H9 (cell line): ENCODE measurements around the gene CROCC. TPM values are rescaled to one million over a fixed set of nuclear protein-coding genes. Genes with fewer than 3 reads are reported as not detected.
A peak's percentile ranks its signal among the peaks of the same experiment; 100 is the strongest.

Experiments
- DNase-seq: peaks from one replicate; pipeline ENCODE4 v3.0.0-alpha.2; 2017
- H2AFZ ChIP-seq: one replicate; pipeline ENCODE4 v1.6.1; 2013; ENCODE audit warnings: mild to moderate bottlenecking, low read length, control low read depth, moderate library complexity
- H2AK5ac ChIP-seq: 2 replicates; pipeline ENCODE4 v1.6.1; 2013; ENCODE audit warnings: low read length, control low read depth, mixed read lengths; ENCODE audit not compliant: insufficient read length
- H2BK120ac ChIP-seq: one replicate; pipeline ENCODE4 v1.6.1; 2013; ENCODE audit warnings: low read depth, mild to moderate bottlenecking, low read length, control low read depth, inconsistent platforms; ENCODE audit not compliant: poor library complexity, severe bottlenecking
- H2BK12ac ChIP-seq: 2 replicates; pipeline ENCODE4 v1.6.1; 2013; ENCODE audit warnings: low read length, control low read depth, mixed read lengths, low read depth; ENCODE audit not compliant: insufficient read length
- H2BK15ac ChIP-seq: 2 replicates; pipeline ENCODE4 v1.6.1; 2013; ENCODE audit warnings: low read depth, low read length, control low read depth
- H2BK20ac ChIP-seq: one replicate; pipeline ENCODE4 v1.6.1; 2013; ENCODE audit warnings: low read depth, mild to moderate bottlenecking, low read length, control low read depth, inconsistent platforms; ENCODE audit not compliant: poor library complexity, severe bottlenecking
- H2BK5ac ChIP-seq: 2 replicates; pipeline ENCODE4 v1.6.1; 2013; ENCODE audit warnings: low read length, control low read depth, mixed read lengths; ENCODE audit not compliant: insufficient read length
- H3K14ac ChIP-seq: 2 replicates; pipeline ENCODE4 v1.6.1; 2013; ENCODE audit warnings: low read length, control low read depth; ENCODE audit not compliant: insufficient read depth
- H3K18ac ChIP-seq: 2 replicates; pipeline ENCODE4 v1.6.1; 2013; ENCODE audit warnings: low read depth, mild to moderate bottlenecking, mixed read lengths, low read length, control low read depth; ENCODE audit not compliant: insufficient read length
- H3K23ac ChIP-seq: 2 replicates; pipeline ENCODE4 v1.6.1; 2013; ENCODE audit warnings: low read length, control low read depth, mixed read lengths, low read depth; ENCODE audit not compliant: insufficient read length
- H3K23me2 ChIP-seq: 2 replicates; pipeline ENCODE4 v1.6.1; 2013; ENCODE audit warnings: low read depth, mild to moderate bottlenecking, mixed read lengths, low read length, control low read depth; ENCODE audit not compliant: insufficient read length, poor library complexity, severe bottlenecking
- H3K27ac ChIP-seq: 2 replicates; pipeline ENCODE4 v1.5.1; 2013; ENCODE audit warnings: low read length, control low read depth, mixed read lengths, low read depth; ENCODE audit not compliant: insufficient read length
- H3K27me3 ChIP-seq: 2 replicates; pipeline ENCODE4 v1.6.1; 2013; ENCODE audit warnings: low read length, control low read depth, inconsistent platforms; ENCODE audit not compliant: insufficient read depth
- H3K4ac ChIP-seq: 2 replicates; pipeline ENCODE4 v1.6.1; 2013; ENCODE audit warnings: low read depth, mild to moderate bottlenecking, control low read depth, inconsistent platforms, low read length, moderate library complexity
- H3K4me1 ChIP-seq: 2 replicates; pipeline ENCODE4 v1.6.1; 2013; ENCODE audit warnings: low read length, control low read depth, inconsistent platforms; ENCODE audit not compliant: insufficient read depth
- H3K4me2 ChIP-seq: 2 replicates; pipeline ENCODE4 v1.6.1; 2013; ENCODE audit warnings: low read length, control low read depth, mixed read lengths; ENCODE audit not compliant: insufficient read length, insufficient read depth
- H3K56ac ChIP-seq: 2 replicates; pipeline ENCODE4 v1.6.1; 2013; ENCODE audit warnings: low read depth, mild to moderate bottlenecking, mixed read lengths, low read length, control low read depth; ENCODE audit not compliant: insufficient read length
- H3K79me1 ChIP-seq: 2 replicates; pipeline ENCODE4 v1.6.1; 2013; ENCODE audit warnings: low read depth, mild to moderate bottlenecking, moderate library complexity, low read length, control low read depth, inconsistent platforms; ENCODE audit not compliant: insufficient read depth, poor library complexity, severe bottlenecking
- H3K79me2 ChIP-seq: 2 replicates; pipeline ENCODE4 v1.6.1; 2013; ENCODE audit warnings: low read length, control low read depth, inconsistent platforms; ENCODE audit not compliant: insufficient read depth
- H3K9ac ChIP-seq: 2 replicates; pipeline ENCODE4 v1.6.1; 2013; ENCODE audit warnings: low read length, control low read depth, mixed read lengths; ENCODE audit not compliant: insufficient read length; ENCODE audit errors: extremely low read depth
- H3K9me3 ChIP-seq: one replicate; pipeline ENCODE4 v1.6.1; 2013; ENCODE audit warnings: low read depth, low read length, inconsistent platforms; ENCODE audit not compliant: control insufficient read depth
- H3T11ph ChIP-seq: one replicate; pipeline ENCODE4 v1.6.1; 2013; ENCODE audit warnings: mild to moderate bottlenecking, low read length, control low read depth, inconsistent platforms
- H4K20me1 ChIP-seq: one replicate; pipeline ENCODE4 v1.6.1; 2013; ENCODE audit not compliant: control insufficient read depth, insufficient read length, insufficient read depth
- H4K5ac ChIP-seq: 2 replicates; pipeline ENCODE4 v1.6.1; 2013; ENCODE audit warnings: low read depth, mild to moderate bottlenecking, mixed read lengths, low read length, control low read depth; ENCODE audit not compliant: insufficient read length
- H4K8ac ChIP-seq: replicated peaks from 2 replicates; pipeline ENCODE4 v1.6.1; 2013; ENCODE audit warnings: low read length, control low read depth, mixed read lengths, low read depth; ENCODE audit not compliant: insufficient read length
- H4K91ac ChIP-seq: 2 replicates; pipeline ENCODE4 v1.6.1; 2013; ENCODE audit warnings: low read depth, mild to moderate bottlenecking, moderate library complexity, mixed read lengths, low read length, control low read depth; ENCODE audit not compliant: insufficient read length
- H3K27ac Mint-ChIP-seq, 3 experiments: 2 replicates in 2 of 3; 3 replicates in 1 of 3; pipeline ENCODE4 v1.8.0; 2020 to 2021; ENCODE audit warnings: mixed read lengths in 3 of 3, mild to moderate bottlenecking in 1 of 3, moderate library complexity in 1 of 3
- H3K27me3 Mint-ChIP-seq: 2 replicates; pipeline ENCODE4 v1.8.0; 2021; ENCODE audit warnings: low read depth, mild to moderate bottlenecking, moderate library complexity, mixed read lengths
- H3K36me3 Mint-ChIP-seq, 3 experiments: 2 replicates in 2 of 3; 3 replicates in 1 of 3; pipeline ENCODE4 v1.8.0; 2020 to 2021; ENCODE audit warnings: low read depth in 3 of 3, mixed read lengths in 3 of 3; ENCODE audit not compliant: insufficient read depth in 1 of 3
- H3K4me1 Mint-ChIP-seq, 2 experiments: 2 replicates each; pipeline ENCODE4 v1.8.0; 2020; ENCODE audit warnings: mixed read lengths in 2 of 2
- H3K4me3 Mint-ChIP-seq, 2 experiments: 2 replicates in 1 of 2; 3 replicates in 1 of 2; pipeline ENCODE4 v1.8.0; 2020 to 2021; ENCODE audit warnings: mild to moderate bottlenecking in 2 of 2, mixed read lengths in 2 of 2, moderate library complexity in 1 of 2
- H3K9me3 Mint-ChIP-seq, 2 experiments: 2 replicates in 1 of 2; 3 replicates in 1 of 2; pipeline ENCODE4 v1.8.0; 2020; ENCODE audit warnings: mild to moderate bottlenecking in 2 of 2, mixed read lengths in 2 of 2, moderate library complexity in 1 of 2
- WGBS: extraction: QIAGEN DNeasy Blood & Tissue Kit; methylation state at CpG from one replicate; pipeline ENCODE4 v1.1.7; 2013; ENCODE audit warnings: missing lambda C conversion rate, low lambda C conversion rate, mixed read lengths; ENCODE audit not compliant: insufficient read length; ENCODE audit errors: extremely low coverage; 5-methylcytosine and 5-hydroxymethylcytosine counted together
- total RNA-seq: library from RNA; stranded (reverse); gene quantifications from 2 replicates; pipeline ENCODE4 v1.2.1, GENCODE V29; 2021
- TF ChIP-seq, protein P1 (sequence below): fragments of 200-600 bp; sonication (generic); conservative IDR thresholded peaks from 3 replicates; pipeline ENCODE4 v1.8.0; 2021; ENCODE audit warnings: antibody characterized with exemption, mild to moderate bottlenecking

Gene CROCC
- total RNA-seq, 1 experiment from 2014 or later, result 40.7 TPM

- no peaks in the 10 kb centered on the region for H3K4me1 ChIP-seq
- TF ChIP-seq, protein P1, sequence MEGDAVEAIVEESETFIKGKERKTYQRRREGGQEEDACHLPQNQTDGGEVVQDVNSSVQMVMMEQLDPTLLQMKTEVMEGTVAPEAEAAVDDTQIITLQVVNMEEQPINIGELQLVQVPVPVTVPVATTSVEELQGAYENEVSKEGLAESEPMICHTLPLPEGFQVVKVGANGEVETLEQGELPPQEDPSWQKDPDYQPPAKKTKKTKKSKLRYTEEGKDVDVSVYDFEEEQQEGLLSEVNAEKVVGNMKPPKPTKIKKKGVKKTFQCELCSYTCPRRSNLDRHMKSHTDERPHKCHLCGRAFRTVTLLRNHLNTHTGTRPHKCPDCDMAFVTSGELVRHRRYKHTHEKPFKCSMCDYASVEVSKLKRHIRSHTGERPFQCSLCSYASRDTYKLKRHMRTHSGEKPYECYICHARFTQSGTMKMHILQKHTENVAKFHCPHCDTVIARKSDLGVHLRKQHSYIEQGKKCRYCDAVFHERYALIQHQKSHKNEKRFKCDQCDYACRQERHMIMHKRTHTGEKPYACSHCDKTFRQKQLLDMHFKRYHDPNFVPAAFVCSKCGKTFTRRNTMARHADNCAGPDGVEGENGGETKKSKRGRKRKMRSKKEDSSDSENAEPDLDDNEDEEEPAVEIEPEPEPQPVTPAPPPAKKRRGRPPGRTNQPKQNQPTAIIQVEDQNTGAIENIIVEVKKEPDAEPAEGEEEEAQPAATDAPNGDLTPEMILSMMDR, result no peak
- H2BK5ac ChIP-seq, result no peak overlapping the region
- H3K27ac ChIP-seq, result no peak overlapping the region
- H3K18ac ChIP-seq, result peak overlapping the region; percentile 39
- no peak overlapping the region for H3T11ph ChIP-seq
- no peak overlapping the region for H3K23ac ChIP-seq
- H4K5ac ChIP-seq, result no peak overlapping the region
- no peak overlapping the region for H3K4ac ChIP-seq
- no peaks in the 10 kb centered on the region for H3K9me3 Mint-ChIP-seq
- H3K79me2 ChIP-seq, result peaks cover 6% of the 10 kb centered on the region; the same call in 1 of the 2 replicates
- H3K23me2 ChIP-seq, result peaks cover 5% of the 10 kb centered on the region
- H2AFZ ChIP-seq, result no peak overlapping the region
- no CpG with 5 or more reads among the region's 10 CpGs for WGBS
- 0 out of 2 replicates have a peak overlapping the region, but pooled peaks have one; percentile 19 for H3K14ac ChIP-seq
- no peak overlapping the region for H2BK15ac ChIP-seq
- no peak for DNase-seq
- H2BK20ac ChIP-seq, result no peak overlapping the region
- H3K4me1 Mint-ChIP-seq, result peaks cover 24 to 46% of the 10 kb centered on the region in 2 experiments
- H3K27me3 ChIP-seq, result no peaks in the 10 kb centered on the region
- no peak overlapping the region for H4K91ac ChIP-seq
- no peak overlapping the region for H2BK120ac ChIP-seq
- H3K27me3 Mint-ChIP-seq, result no peaks in the 10 kb centered on the region
- peak overlapping the region in 2 of 3 experiments; percentile 60 to 74; a peak in 4 of 7 replicates for H3K27ac Mint-ChIP-seq
- H4K20me1 ChIP-seq, result no peaks in the 10 kb centered on the region
- H3K56ac ChIP-seq, result no peak overlapping the region
- H3K4me3 Mint-ChIP-seq, result no peak overlapping the region; a peak in 1 of 5 replicates
- H3K9me3 ChIP-seq, result no peaks in the 10 kb centered on the region
- no peak overlapping the region for H2AK5ac ChIP-seq
- H3K79me1 ChIP-seq, result no peaks in the 10 kb centered on the region
- no peak overlapping the region for H3K4me2 ChIP-seq
- peaks cover 10 to 21% (median 12%) of the 10 kb centered on the region in 3 experiments for H3K36me3 Mint-ChIP-seq
- no peak overlapping the region for H3K9ac ChIP-seq
- H4K8ac ChIP-seq, result no peak overlapping the region
- no peak overlapping the region for H2BK12ac ChIP-seq
These were observed 4.9 kb downstream of the CROCC start for GRCh38 chr1:16926491-16927073.
